ENCODE measurements around the gene MYO10. TPM values are rescaled to one million over a fixed set of nuclear protein-coding genes. Genes with fewer than 3 reads are reported as not detected.

Gene MYO10
- total and polyA plus RNA-seq, 2 experiments from 2014 or later, result 33.7 to 52.4 TPM

- no peaks in the 10 kb centered on the region for H3K9me3 ChIP-seq (ENCODE audit: low read depth)
- 81% methylated on average over 8 of the region's 8 CpGs for WGBS (ENCODE audit: low lambda C conversion rate, missing lambda C conversion rate)
- no peaks in the 10 kb centered on the region for H3K36me3 ChIP-seq (replicated peaks; ENCODE audit: insufficient read depth, low read depth)
- H3K27me3 ChIP-seq, result no peaks in the 10 kb centered on the region
- H3K4me1 ChIP-seq (ENCODE audit: insufficient read depth), result no peaks in the 10 kb centered on the region
- no peaks in the 10 kb centered on the region for H4K20me1 ChIP-seq (ENCODE audit: insufficient read depth, poor library complexity, severe bottlenecking)
- TF ChIP-seq EZH2 (IDR thresholded peaks at IDR 0.05; ENCODE audit: borderline replicate concordance), result no peak
- TF ChIP-seq EZH2phosphoT487 (IDR thresholded peaks at IDR 0.05; ENCODE audit: low read depth, severe bottlenecking, unreplicated experiment), result no peak
- TF ChIP-seq CTCF (IDR thresholded peaks at IDR 0.05; ENCODE audit: poor library complexity), result no peak
- H3K27ac ChIP-seq, result no peak overlapping the region
- no peak overlapping the region for H2AFZ ChIP-seq
- H3K79me2 ChIP-seq, result no peaks in the 10 kb centered on the region
- no peak for DNase-seq (ENCODE audit: low spot score)
- no peaks in the 10 kb centered on the region for H3K9me2 ChIP-seq (replicated peaks; ENCODE audit: insufficient read depth)
- no peak overlapping the region for H3K4me3 ChIP-seq
- H3K4me2 ChIP-seq, result no peak overlapping the region
Measured at GRCh38 chr5:16981700-16982099, 45.6 kb upstream of the MYO10 start.

- WGBS (ENCODE audit: low lambda C conversion rate, missing lambda C conversion rate), result 52% methylated on average over 3 of the region's 3 CpGs
- TF ChIP-seq CTCF (IDR thresholded peaks at IDR 0.05; ENCODE audit: poor library complexity), result no peak
- TF ChIP-seq EZH2 (IDR thresholded peaks at IDR 0.05; ENCODE audit: borderline replicate concordance), result no peak
- no peak for TF ChIP-seq EZH2phosphoT487 (IDR thresholded peaks at IDR 0.05; ENCODE audit: low read depth, severe bottlenecking, unreplicated experiment)
- Histone ChIP-seq H2AFZ (no peak overlapping the region), H3K4me1 (ENCODE audit: insufficient read depth) (no peaks in the 10 kb centered on the region), H3K9me2 (replicated peaks; ENCODE audit: insufficient read depth) (no peaks in the 10 kb centered on the region), H3K27me3 (no peaks in the 10 kb centered on the region), H3K9me3 (ENCODE audit: low read depth) (no peaks in the 10 kb centered on the region), H3K27ac (no peak overlapping the region), H4K20me1 (ENCODE audit: insufficient read depth, poor library complexity, severe bottlenecking) (no peaks in the 10 kb centered on the region), H3K36me3 (replicated peaks; ENCODE audit: insufficient read depth, low read depth) (no peaks in the 10 kb centered on the region), H3K79me2 (no peaks in the 10 kb centered on the region), H3K4me2 (no peak overlapping the region), H3K4me3 (no peak overlapping the region)
- no peak for DNase-seq (ENCODE audit: low spot score)
Measured at GRCh38 chr5:16980983-16981382, 44.9 kb upstream of the MYO10 start.

GRCh38 chr5:16978296-16978695, 42.2 kb upstream of the MYO10 start:
- DNase-seq (ENCODE audit: low spot score), result no peak
- H4K20me1 ChIP-seq (ENCODE audit: insufficient read depth, poor library complexity, severe bottlenecking), result no peaks in the 10 kb centered on the region
- H3K9me3 ChIP-seq (ENCODE audit: low read depth), result no peaks in the 10 kb centered on the region
- H3K27me3 ChIP-seq, result no peaks in the 10 kb centered on the region
- no peaks in the 10 kb centered on the region for H3K4me1 ChIP-seq (ENCODE audit: insufficient read depth)
- H2AFZ ChIP-seq, result no peak overlapping the region
- H3K9me2 ChIP-seq (replicated peaks; ENCODE audit: insufficient read depth), result no peaks in the 10 kb centered on the region
- H3K27ac ChIP-seq, result no peak overlapping the region
- H3K4me2 ChIP-seq, result no peak overlapping the region
- H3K79me2 ChIP-seq, result no peaks in the 10 kb centered on the region
- no peak overlapping the region for H3K4me3 ChIP-seq
- H3K36me3 ChIP-seq (replicated peaks; ENCODE audit: insufficient read depth, low read depth), result no peaks in the 10 kb centered on the region
- no peak for TF ChIP-seq EZH2 (IDR thresholded peaks at IDR 0.05; ENCODE audit: borderline replicate concordance)
- no peak for TF ChIP-seq CTCF (IDR thresholded peaks at IDR 0.05; ENCODE audit: poor library complexity)
- no peak for TF ChIP-seq EZH2phosphoT487 (IDR thresholded peaks at IDR 0.05; ENCODE audit: low read depth, severe bottlenecking, unreplicated experiment)

- Histone ChIP-seq H3K4me2 (no peak overlapping the region), H4K20me1 (ENCODE audit: insufficient read depth, poor library complexity, severe bottlenecking) (no peaks in the 10 kb centered on the region), H3K9me2 (replicated peaks; ENCODE audit: insufficient read depth) (no peaks in the 10 kb centered on the region), H3K79me2 (no peaks in the 10 kb centered on the region), H3K4me1 (ENCODE audit: insufficient read depth) (no peaks in the 10 kb centered on the region), H3K9me3 (ENCODE audit: low read depth) (no peaks in the 10 kb centered on the region), H2AFZ (no peak overlapping the region), H3K4me3 (no peak overlapping the region), H3K27me3 (no peaks in the 10 kb centered on the region), H3K36me3 (replicated peaks; ENCODE audit: insufficient read depth, low read depth) (no peaks in the 10 kb centered on the region), H3K27ac (no peak overlapping the region)
- 86% methylated on average over 1 of the region's 1 CpG for WGBS (ENCODE audit: low lambda C conversion rate, missing lambda C conversion rate)
- no peak for DNase-seq (ENCODE audit: low spot score)
- no peak for TF ChIP-seq EZH2phosphoT487 (IDR thresholded peaks at IDR 0.05; ENCODE audit: low read depth, severe bottlenecking, unreplicated experiment)
- TF ChIP-seq CTCF (IDR thresholded peaks at IDR 0.05; ENCODE audit: poor library complexity), result no peak
- no peak for TF ChIP-seq EZH2 (IDR thresholded peaks at IDR 0.05; ENCODE audit: borderline replicate concordance)
Measured at GRCh38 chr5:16976625-16977008, 40.5 kb upstream of the MYO10 start.
